ENCODE results near the gene ZNF451.

The ZNF451 gene

GRCh38 chr6:57117796-57118195, 27.8 kb downstream of the ZNF451 start:
- H3K9ac ChIP-seq: no peak overlapping the region
- H3K4me2 ChIP-seq (ENCODE audit: low read length): no peak overlapping the region
- H3K36me3 ChIP-seq (ENCODE audit: control insufficient read depth, insufficient read depth, low read length): no peaks in the 10 kb centered on the region
- peaks cover 17% of the 10 kb centered on the region for H3K79me2 ChIP-seq
- TF ChIP-seq CTCF (IDR thresholded peaks at IDR 0.05): no peak
- H3K27me3 ChIP-seq (ENCODE audit: control insufficient read depth, insufficient read depth, low read length): no peaks in the 10 kb centered on the region
- no peaks in the 10 kb centered on the region for H3K9me3 ChIP-seq (ENCODE audit: control insufficient read depth, low read length)
- H3K4me1 ChIP-seq: peaks cover 2% of the 10 kb centered on the region
- H2AFZ ChIP-seq: no peak overlapping the region
- H3K4me3 ChIP-seq (ENCODE audit: low read depth, low read length): no peak overlapping the region
- no peak overlapping the region for H3K27ac ChIP-seq

GRCh38 chr6:57123111-57123510, 33.1 kb downstream of the ZNF451 start:
- peaks cover 2% of the 10 kb centered on the region for H3K4me1 ChIP-seq
- no peak overlapping the region for H3K4me3 ChIP-seq (ENCODE audit: low read depth, low read length)
- H3K27me3 ChIP-seq (ENCODE audit: control insufficient read depth, insufficient read depth, low read length): no peaks in the 10 kb centered on the region
- no peak overlapping the region for H3K9ac ChIP-seq
- peaks cover 20% of the 10 kb centered on the region for H3K79me2 ChIP-seq
- H3K4me2 ChIP-seq (ENCODE audit: low read length): no peak overlapping the region
- H3K36me3 ChIP-seq (ENCODE audit: control insufficient read depth, insufficient read depth, low read length): no peaks in the 10 kb centered on the region
- H2AFZ ChIP-seq: no peak overlapping the region
- no peaks in the 10 kb centered on the region for H3K9me3 ChIP-seq (ENCODE audit: control insufficient read depth, low read length)
- TF ChIP-seq CTCF (IDR thresholded peaks at IDR 0.05): no peak
- H3K27ac ChIP-seq: no peak overlapping the region

GRCh38 chr6:57127763-57128162, 37.8 kb downstream of the ZNF451 start:
- H3K9me3 ChIP-seq (ENCODE audit: control insufficient read depth, low read length): no peaks in the 10 kb centered on the region
- H3K36me3 ChIP-seq (ENCODE audit: control insufficient read depth, insufficient read depth, low read length): no peaks in the 10 kb centered on the region
- no peak overlapping the region for H2AFZ ChIP-seq
- no peaks in the 10 kb centered on the region for H3K27me3 ChIP-seq (ENCODE audit: control insufficient read depth, insufficient read depth, low read length)
- no peak overlapping the region for H3K4me3 ChIP-seq (ENCODE audit: low read depth, low read length)
- peaks cover 3% of the 10 kb centered on the region for H3K4me1 ChIP-seq
- no peak overlapping the region for H3K27ac ChIP-seq
- TF ChIP-seq CTCF (IDR thresholded peaks at IDR 0.05): no peak
- H3K9ac ChIP-seq: no peak overlapping the region
- peaks cover 6% of the 10 kb centered on the region for H3K79me2 ChIP-seq
- H3K4me2 ChIP-seq (ENCODE audit: low read length): no peak overlapping the region

- H3K27ac ChIP-seq: no peak overlapping the region
- H3K27me3 ChIP-seq (ENCODE audit: control insufficient read depth, insufficient read depth, low read length): no peaks in the 10 kb centered on the region
- H3K36me3 ChIP-seq (ENCODE audit: control insufficient read depth, insufficient read depth, low read length): no peaks in the 10 kb centered on the region
- no peak for TF ChIP-seq CTCF (IDR thresholded peaks at IDR 0.05)
- H3K4me2 ChIP-seq (ENCODE audit: low read length): no peak overlapping the region
- H3K4me3 ChIP-seq (ENCODE audit: low read depth, low read length): no peak overlapping the region
- H3K9me3 ChIP-seq (ENCODE audit: control insufficient read depth, low read length): no peaks in the 10 kb centered on the region
- no peak overlapping the region for H3K9ac ChIP-seq
- no peaks in the 10 kb centered on the region for H3K79me2 ChIP-seq
- no peak overlapping the region for H2AFZ ChIP-seq
- peaks cover 3% of the 10 kb centered on the region for H3K4me1 ChIP-seq
Observed at GRCh38 chr6:57130661-57131177, 40.7 kb downstream of the ZNF451 start.

DNA sequence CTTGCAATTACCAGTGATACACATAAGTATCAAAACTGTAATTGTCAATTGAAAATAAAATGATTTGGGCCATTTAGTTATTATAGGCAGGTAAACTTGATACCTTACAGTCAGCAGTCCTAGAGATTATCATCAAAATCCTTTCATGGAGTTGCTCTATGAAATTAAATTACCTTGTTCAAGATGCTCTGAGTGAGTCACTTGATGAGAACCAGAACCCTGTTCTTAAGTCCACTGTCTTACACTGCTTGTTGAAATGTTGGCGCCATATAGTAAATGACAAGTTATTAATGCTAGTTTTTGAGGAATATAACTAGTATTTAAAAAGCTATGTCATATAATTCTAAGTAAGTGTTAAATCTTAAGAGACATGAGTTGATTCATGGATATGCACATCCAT, 45.0 kb downstream of the ZNF451 start:
- no peak for TF ChIP-seq CTCF (IDR thresholded peaks at IDR 0.05)
- no peak overlapping the region for H3K4me3 ChIP-seq (ENCODE audit: low read depth, low read length)
- H3K4me2 ChIP-seq (ENCODE audit: low read length): no peak overlapping the region
- H3K27ac ChIP-seq: no peak overlapping the region
- no peaks in the 10 kb centered on the region for H3K36me3 ChIP-seq (ENCODE audit: control insufficient read depth, insufficient read depth, low read length)
- H3K9me3 ChIP-seq (ENCODE audit: control insufficient read depth, low read length): no peaks in the 10 kb centered on the region
- no peaks in the 10 kb centered on the region for H3K27me3 ChIP-seq (ENCODE audit: control insufficient read depth, insufficient read depth, low read length)
- H2AFZ ChIP-seq: no peak overlapping the region
- no peak overlapping the region for H3K9ac ChIP-seq
- H3K4me1 ChIP-seq: peaks cover 3% of the 10 kb centered on the region
- no peaks in the 10 kb centered on the region for H3K79me2 ChIP-seq

All from parathyroid adenoma (tissue), 2 donors.